Stimulated activated CD4-positive, alpha-beta T cell treated with anti-CD3 and anti-CD28 coated beads, Interleukin-12 subunit alpha, Interleukin-12 subunit beta, amount 100 ng/mL, for 4 hours (primary cell): ENCODE measurements around the gene CDK5R2.
"Not testable (repeated sequence)": the region's sequence is repeated elsewhere in the genome, so short reads cannot be mapped to it uniquely, and the experiment has no call there.

ENCODE experiments used
- DNase-seq: peaks from one replicate; pipeline ENCODE4 v3.0.0-alpha.2; 2020

Gene CDK5R2

GRCh38 chr2:218959141-218959731 lies at the start of gene CDK5R2:
TSS of gene CDK5R2 (plus strand) at chr2:218959666. CDS start at chr2:218959821, 155 bp downstream.
- DNase-seq: peak; percentile 57

GRCh38 chr2:218910741-218911140 lies 48.7 kb upstream of the CDK5R2 start:
- no peak for DNase-seq

DNA sequence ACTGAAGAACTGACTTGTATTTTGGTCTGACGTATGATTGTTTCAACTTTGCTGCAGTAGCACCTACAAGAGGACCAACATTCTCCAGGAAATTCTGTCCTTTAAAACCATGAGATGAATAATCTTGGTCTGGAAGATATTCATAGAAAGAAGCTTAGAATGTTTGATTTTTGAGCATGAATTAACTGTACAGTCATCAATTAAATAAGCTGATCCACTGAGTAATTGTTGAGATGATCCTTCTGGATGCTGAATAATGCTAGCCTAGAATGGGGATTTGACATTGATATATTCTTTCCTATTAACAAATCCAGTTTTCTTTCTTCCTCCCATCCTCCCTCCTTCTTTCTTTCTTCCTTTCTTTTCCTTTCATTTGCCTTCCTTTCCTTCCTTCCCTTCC lies 39.0 kb upstream of the CDK5R2 start:
- no peak for DNase-seq

DNA sequence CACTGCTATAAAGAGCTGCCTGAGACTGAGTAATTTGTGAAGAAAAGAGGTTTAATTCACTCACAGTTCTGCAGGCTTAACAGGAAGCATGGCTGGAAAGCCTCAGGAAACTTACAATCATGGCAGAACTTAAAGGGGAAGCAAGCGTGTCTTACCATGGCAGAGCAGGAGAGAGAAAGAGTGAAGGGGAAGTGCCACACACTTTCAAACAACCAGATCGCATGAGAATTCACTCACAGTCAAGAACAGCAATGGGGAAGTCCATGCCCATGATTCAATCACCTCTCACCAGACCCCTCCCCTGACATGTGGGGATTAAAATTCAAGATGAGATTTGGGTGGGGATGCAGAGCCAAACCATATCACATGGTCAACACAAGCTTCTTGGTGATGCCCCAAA lies 34.7 kb upstream of the CDK5R2 start:
- DNase-seq: no peak

- no peak for DNase-seq
These were observed 34.0 kb upstream of the CDK5R2 start for GRCh38 chr2:218925434-218925833.

DNA sequence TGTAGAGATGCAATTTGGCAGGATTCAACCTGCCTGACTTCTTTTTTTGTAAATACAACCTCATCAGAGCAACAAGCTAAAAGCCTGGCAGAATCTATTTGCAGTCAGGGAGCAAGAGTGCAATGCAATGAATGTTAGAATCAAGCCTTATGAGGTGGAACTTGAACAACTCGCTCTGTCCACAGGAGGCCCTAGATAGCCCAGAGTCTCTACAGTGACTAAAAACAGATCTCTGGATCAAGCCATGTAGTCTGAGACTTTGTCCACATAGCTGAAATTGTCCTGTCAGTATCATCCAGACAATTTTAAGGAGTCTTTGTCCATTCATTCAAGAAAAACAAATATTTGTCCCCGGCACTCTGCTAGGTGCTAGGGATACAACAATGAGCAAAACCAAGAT lies 32.0 kb upstream of the CDK5R2 start:
- no peak for DNase-seq

- DNase-seq: no peak
These were observed 31.6 kb upstream of the CDK5R2 start for GRCh38 chr2:218927876-218928275.

DNA sequence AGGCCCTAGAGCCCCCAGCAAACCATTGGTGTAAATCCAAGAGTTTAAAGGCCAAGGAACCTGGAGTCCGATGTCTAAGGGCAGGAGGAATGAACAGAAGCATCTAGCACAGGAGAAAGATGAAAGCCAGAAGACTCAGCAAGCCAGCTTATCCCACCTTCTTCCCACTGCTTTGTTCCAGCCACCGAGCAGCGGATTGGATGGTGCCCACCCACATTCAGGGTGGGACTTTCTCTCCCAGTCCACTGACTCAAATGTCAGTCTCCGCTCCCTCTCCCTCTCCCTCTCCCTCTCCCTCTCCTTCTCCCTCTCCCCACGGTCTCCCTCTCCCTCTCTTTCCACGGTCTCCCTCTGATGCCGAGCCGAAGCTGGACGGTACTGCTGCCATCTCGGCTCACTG lies 29.0 kb upstream of the CDK5R2 start:
- not testable (repeated sequence) for DNase-seq

- not testable (repeated sequence) for DNase-seq
These were observed 27.7 kb upstream of the CDK5R2 start for GRCh38 chr2:218931751-218932150.

GRCh38 chr2:218944759-218945404 lies 14.6 kb upstream of the CDK5R2 start:
- DNase-seq: no peak

- DNase-seq: no peak
These were observed 12.8 kb upstream of the CDK5R2 start for GRCh38 chr2:218946621-218947020.

DNA sequence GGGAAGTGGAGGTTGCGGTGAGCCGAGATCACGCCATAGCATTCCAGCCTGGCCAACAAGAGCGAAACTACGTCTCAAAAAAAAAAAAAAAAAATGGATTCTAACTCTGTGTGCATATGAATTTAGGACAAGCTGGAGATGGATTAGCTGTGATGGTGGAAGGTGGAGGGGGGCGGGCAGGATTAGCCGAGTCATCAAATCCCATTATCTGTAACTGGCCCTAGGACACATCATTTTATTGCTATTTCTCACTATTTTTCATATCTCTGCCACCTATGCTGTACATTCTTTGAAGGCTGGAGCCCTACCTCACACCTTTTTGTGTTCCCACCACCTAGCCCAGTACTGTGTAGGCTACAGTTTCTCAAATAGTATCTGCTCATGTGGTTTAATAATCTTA lies 7.3 kb upstream of the CDK5R2 start:
- DNase-seq: no peak

DNA sequence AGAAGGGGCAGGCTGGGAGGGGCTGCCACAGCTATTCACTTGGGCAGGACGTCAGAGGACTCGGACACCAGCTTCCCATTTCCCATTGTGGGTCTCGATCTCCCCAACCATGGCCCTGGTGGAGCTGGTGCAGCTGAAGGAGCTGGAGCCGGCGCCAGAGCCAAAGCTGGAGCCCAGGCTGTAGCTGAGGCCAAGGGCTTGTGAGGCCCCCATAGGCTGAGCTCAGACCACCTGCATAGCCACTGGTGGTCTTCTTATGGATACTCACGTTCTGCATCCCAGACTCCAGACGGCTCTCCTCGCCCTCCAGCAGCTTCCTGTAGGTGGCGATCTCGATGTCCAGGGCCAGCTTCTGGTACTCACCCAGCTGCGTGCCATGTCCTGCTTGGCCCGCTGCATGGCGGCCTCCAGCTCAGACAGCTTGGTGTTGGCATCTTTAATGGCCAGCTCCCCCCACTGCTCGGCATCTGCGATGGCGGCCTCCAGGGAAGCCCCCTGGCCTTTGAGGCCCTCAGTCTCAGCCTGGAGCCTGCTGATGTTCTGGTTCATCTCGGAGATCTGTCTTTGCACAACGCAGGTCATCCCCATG lies 6.0 kb upstream of the CDK5R2 start:
- DNase-seq: no peak

- DNase-seq: no peak
These were observed 4.7 kb upstream of the CDK5R2 start for GRCh38 chr2:218954541-218955300.

DNA sequence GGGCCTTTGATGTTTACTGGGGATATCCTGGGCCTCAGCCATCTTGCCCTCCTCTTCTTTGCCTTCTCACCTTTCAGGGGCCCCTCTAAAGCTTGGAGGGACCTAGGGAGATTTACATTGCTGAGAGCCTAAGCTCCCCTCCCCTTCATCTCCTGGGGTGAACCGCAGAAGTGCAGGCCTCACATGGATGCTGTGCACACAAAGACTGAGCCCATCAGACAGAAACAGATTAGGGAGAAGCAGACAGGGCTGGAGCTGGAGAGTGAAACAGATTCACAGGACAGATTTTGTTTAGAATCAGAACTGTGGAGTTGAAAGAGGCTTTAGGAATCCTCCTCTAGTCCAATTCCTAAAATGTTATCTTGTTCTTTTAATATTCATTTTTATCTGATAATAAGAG lies 3.4 kb upstream of the CDK5R2 start:
- DNase-seq: no peak

DNA sequence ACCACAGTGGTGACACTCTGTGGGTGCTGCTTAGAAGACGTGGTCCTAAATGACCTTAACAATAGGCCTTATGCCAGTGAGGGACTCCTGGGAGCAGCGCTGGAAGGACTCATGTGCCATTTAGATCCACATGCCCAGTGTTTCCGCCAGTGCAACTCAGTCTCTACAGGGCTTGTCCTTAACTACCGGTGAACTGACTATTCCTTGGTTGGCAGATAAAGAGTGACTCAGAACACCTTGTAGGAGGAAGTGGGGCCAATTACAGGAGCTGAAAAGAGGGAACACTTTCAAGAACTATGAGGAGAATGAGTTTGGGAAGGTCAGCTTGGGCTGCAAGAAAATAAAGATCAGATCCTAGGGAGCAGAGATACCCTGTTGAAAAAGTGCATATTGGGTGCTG lies 1.8 kb upstream of the CDK5R2 start:
- DNase-seq: no peak

DNA sequence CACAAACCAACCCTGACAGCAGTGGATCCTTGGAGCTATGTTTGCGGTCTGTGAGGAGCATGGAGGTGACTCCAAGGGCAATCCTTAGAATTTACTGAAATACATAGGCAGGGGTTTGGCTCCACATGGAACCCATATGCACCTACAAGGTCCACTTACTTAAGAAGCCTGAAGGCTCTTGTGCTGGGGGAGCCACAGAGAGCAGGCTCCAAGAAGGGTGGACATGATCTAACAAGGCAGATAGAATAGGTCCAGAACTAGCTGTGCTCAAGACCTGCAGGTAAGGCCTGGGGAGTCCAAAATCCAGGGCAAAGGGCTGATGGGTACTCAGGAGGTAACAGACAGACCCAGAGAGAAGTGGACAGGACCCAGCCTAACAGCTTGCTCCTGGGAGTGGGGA lies 1.2 kb upstream of the CDK5R2 start:
- no peak for DNase-seq

- DNase-seq: no peak
These were observed 369 bp downstream of the CDK5R2 start for GRCh38 chr2:218959761-218960308.

DNA sequence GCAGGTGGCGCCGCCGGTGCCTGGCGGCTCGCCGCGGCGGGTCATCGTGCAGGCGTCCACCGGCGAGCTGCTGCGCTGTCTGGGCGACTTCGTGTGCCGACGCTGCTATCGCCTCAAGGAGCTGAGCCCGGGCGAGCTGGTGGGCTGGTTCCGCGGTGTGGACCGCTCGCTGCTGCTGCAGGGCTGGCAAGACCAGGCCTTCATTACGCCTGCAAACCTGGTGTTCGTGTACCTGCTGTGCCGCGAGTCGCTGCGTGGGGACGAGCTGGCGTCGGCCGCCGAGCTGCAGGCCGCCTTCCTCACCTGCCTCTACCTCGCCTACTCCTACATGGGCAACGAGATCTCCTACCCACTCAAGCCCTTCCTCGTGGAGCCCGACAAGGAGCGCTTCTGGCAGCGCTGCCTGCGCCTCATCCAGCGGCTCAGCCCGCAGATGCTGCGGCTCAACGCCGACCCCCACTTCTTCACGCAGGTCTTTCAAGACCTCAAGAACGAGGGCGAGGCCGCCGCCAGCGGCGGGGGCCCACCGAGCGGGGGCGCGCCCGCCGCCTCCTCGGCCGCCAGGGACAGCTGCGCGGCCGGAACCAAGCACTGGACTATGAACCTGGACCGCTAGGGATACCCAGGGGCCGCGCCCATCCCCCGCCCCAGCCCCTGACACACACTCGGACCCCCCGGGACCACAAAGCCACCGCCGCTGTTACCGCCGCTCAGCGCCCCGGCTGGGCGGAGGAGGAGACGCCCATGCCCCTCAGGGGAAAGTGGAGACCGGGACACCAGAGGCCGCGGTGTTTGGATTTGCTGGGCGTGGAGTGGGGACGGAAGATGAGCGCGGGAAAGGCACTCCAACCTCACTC lies 1.1 kb downstream of the CDK5R2 start:
- DNase-seq: no peak

GRCh38 chr2:218961229-218961628 lies 1.8 kb downstream of the CDK5R2 start:
- no peak for DNase-seq

DNA sequence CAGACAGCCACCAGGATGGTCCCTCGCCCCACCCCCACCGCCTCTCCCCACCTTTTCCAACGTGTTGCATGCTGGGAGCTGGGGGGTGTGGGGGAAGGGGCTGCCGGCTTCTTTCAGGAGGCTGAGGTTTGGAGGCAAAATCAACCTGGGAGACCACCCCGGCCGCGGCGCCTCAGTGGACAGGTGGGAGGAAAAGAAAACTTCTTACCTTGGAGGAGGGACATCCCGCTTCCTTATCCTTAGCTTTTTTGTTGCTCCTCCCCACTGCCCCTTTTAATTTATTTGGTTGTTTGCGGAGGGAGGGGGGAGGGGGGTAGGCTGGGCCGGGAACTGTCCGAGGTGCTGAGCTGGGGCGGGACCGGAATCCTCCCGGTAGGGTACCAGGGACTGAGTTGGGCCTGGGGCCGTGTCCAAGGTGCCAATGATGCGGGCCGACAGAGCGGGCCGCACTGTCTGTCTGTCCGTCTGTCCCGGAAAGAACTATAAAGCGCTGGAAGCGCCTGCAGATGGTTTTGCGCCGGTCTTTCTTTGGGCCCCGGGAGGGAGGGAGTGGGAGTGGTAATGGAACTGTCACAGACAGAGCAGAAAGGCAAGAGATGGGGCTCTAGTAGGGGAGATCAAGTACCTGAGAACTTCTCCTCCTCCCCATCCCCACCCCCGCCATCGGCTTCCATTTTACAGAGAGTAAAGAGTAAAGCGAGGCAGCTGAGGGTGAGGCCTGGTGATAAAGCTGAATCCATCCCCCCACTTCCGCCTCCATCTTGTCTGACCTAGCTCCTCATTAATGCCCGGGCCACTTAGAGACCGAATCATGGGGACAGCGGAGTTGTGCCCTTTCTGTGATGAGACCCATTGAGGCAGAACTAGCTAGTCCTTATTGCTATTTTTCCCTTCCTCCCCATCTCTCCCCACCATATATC lies 2.4 kb downstream of the CDK5R2 start:
- DNase-seq: no peak
